ENCODE data around the gene TOM1L1. TPM values are rescaled to one million over a fixed set of nuclear protein-coding genes. Genes with fewer than 3 reads are reported as not detected.

The TOM1L1 gene
- polyA plus RNA-seq, 1 donor from 2014 or later: not detected

DNA sequence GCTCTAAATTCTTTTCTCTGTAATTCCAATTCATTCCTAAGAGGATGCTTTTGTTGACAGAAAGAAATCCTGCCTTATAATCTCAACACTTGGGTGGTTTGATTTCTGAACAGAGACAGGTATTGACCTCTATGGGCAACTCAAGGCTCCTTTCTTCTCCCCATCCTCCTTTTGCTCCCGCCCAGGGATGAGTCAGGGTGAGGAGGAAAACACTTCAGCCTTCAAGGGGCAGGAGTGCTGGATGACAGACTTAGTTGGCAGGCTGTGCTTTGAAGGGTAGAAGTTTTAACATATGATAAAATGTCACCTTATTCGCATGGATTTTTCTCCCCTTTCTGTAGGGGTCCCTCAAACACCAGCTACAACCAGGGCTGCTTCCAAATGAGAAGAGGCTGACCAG is 16.7 kb upstream of the TOM1L1 start:
- Mint-ChIP-seq H3K9me3 (no peaks in the 10 kb centered on the region), H3K4me1 (no peaks in the 10 kb centered on the region), H3K27ac (no peak overlapping the region), H3K4me3 (no peak overlapping the region), H3K36me3 (no peaks in the 10 kb centered on the region), H3K27me3 (peaks cover 3% of the 10 kb centered on the region)

DNA sequence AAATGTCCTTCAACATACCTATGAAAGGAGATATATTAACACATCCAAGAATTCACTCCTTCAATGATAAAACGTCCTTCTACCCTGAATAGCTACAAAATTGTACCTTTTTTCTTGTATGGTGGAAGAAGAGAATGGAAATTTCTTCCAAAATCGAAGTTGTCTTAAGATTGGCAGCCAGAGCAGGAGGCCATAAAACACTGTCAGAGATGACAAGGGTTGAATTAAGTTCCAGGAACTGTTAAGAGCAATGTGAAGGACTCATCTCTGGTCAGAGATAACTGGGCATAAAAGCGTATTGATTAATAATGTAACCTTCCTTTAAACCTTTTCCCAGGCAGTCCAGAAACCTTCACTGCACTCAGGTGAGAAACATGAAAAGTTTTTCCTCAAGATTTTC is 12.9 kb upstream of the TOM1L1 start:
- Mint-ChIP-seq H3K27ac (no peak overlapping the region), H3K27me3 (peaks cover 3% of the 10 kb centered on the region), H3K9me3 (no peaks in the 10 kb centered on the region), H3K4me1 (no peaks in the 10 kb centered on the region), H3K36me3 (no peaks in the 10 kb centered on the region), H3K4me3 (no peak overlapping the region)

DNA sequence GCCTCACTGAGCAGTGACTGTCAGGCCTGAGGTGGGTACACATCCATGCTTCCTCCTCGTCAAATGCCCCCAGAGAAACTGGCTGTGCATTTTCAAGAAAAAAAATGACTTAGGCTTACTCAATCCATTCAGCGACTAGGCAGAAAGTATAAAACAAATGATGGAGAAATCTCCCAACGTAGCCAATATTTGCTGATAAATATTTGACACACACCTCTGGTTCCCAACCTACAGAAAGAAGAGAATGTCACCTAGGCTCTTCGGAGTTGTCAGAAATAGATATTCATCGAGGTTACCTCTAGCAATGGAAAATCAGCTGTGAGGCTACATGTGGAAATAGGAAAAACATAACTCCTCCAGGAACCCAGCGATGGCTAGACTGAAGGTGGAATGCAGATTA is 12.4 kb upstream of the TOM1L1 start:
- Mint-ChIP-seq H3K36me3 (no peaks in the 10 kb centered on the region), H3K27ac (no peak overlapping the region), H3K4me1 (no peaks in the 10 kb centered on the region), H3K9me3 (no peaks in the 10 kb centered on the region), H3K4me3 (no peak overlapping the region), H3K27me3 (peaks cover 3% of the 10 kb centered on the region)

DNA sequence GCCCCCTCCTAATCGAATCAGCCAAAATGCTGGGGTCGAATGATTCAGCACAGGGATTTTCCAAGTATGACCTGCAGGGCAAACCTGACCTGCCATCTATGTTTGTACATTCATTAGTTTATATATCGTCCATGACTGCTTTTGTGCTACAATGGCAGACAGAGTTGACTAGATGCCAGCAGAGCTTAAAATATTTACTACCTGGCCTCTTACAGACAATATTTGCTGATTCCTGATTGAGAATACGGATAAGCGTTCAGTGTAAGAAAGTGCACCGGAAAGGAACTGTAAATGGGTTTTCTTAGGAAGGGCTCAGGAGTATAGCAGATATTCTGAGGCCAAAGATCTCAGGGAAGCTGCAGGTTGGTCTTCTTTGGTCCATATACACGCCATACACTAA is 11.7 kb upstream of the TOM1L1 start:
- Mint-ChIP-seq H3K4me1 (no peaks in the 10 kb centered on the region), H3K4me3 (no peak overlapping the region), H3K36me3 (no peaks in the 10 kb centered on the region), H3K27ac (no peak overlapping the region), H3K9me3 (no peaks in the 10 kb centered on the region), H3K27me3 (peaks cover 3% of the 10 kb centered on the region)

DNA sequence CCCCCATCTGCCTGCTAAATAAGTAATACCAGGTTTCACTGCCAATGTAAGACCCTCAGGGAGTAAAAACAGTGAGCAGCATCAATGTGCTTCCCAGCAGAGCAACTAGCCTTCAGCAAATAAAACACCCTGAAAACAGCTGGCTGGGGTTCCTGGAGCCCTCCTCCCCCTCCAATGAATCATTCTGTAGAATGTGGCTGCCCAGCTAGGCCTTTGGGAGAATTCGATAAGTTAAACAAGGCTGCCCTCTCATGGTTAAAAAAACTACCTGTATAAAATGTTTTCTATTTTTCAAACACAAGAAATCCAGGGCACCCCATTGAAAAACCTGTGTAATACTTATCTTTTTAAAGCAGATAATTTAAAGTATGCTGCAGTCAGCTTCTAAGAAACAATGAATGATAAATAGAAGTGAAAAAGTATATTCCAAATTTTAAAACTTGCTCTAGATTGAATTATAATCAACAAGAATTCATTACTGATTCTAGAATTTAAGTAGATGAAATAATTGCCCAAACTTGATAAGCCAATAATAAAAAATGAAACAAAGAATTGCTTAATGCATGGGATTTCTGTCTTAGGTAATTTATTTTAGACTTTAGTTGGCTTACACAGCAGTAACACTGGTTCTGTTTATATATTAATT is 9.4 kb upstream of the TOM1L1 start:
- Mint-ChIP-seq H3K27ac (no peak overlapping the region), H3K27me3 (peaks cover 3% of the 10 kb centered on the region), H3K4me3 (no peak overlapping the region), H3K9me3 (no peaks in the 10 kb centered on the region), H3K36me3 (no peaks in the 10 kb centered on the region), H3K4me1 (no peaks in the 10 kb centered on the region)

DNA sequence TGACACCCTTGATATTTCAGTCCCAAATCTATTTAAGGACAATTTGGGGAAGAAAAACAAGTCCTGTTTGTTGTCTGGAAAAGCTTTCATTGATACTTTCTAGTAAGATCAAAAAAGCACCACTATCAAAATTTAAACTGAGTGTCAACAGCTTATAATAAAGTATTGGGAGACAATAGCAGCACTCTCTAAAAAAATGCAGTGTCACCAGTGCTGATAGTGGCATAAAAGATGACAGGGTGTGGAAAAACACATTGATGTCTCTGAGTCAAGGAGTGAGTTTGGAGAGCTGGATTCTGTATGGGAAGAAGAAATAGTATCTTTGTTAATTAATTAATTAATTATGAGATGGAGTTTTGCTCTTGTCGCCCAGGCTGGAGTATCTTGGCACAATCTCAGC is 8.3 kb upstream of the TOM1L1 start:
- H3K36me3 Mint-ChIP-seq: no peaks in the 10 kb centered on the region
- no peaks in the 10 kb centered on the region for H3K4me1 Mint-ChIP-seq
- no peak overlapping the region for H3K4me3 Mint-ChIP-seq
- H3K27me3 Mint-ChIP-seq: peaks cover 1% of the 10 kb centered on the region
- H3K27ac Mint-ChIP-seq: no peak overlapping the region
- H3K9me3 Mint-ChIP-seq: no peaks in the 10 kb centered on the region

DNA sequence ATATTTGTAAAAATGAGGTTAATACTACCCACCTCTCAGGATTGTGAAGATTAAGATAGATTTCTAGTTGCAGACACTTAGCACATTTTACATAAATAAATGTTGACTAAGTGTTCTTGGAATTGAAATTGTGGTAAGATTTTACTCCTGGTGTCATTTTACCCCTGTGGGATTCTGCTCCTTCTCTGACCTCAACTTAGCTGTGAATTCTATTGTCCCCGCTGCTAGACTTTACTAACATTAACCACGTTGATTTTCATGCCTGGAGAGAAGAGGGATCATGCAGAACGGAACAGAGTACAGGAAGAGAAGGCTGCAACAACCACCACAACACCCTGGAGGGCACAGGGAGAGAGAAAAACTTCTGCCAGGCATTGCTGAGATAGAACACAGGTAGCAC is 2.1 kb upstream of the TOM1L1 start:
- Mint-ChIP-seq H3K27ac (no peak overlapping the region), H3K4me1 (peaks cover 4 to 7% (median 6%) of the 10 kb centered on the region in 3 donors), H3K36me3 (peaks cover 2% of the 10 kb centered on the region), H3K9me3 (no peaks in the 10 kb centered on the region), H3K4me3 (no peak overlapping the region), H3K27me3 (peaks cover 30% of the 10 kb centered on the region)

DNA sequence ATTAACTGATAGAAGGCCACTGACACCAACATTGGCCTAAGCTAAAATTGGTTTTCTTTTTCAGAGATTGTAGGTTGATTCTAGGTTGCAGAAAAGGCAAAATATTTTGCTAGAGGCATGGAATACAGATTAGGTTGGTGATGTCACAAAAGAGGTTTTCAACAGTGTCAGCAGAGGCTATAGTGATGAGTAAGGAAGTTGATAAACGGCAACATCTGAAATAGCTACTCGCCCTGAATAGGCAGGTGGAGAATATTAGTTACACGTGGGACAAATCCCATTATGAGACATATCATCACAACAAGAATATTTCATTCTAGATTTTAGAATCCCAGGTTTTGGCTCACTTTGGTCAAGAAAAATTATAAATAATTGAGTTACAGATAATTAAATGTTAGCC is 1.5 kb upstream of the TOM1L1 start:
- Mint-ChIP-seq H3K27me3 (peaks cover 30% of the 10 kb centered on the region), H3K27ac (no peak overlapping the region), H3K36me3 (peaks cover 2% of the 10 kb centered on the region), H3K9me3 (no peaks in the 10 kb centered on the region), H3K4me3 (no peak overlapping the region), H3K4me1 (peaks cover 4 to 7% (median 6%) of the 10 kb centered on the region in 3 donors)

DNA sequence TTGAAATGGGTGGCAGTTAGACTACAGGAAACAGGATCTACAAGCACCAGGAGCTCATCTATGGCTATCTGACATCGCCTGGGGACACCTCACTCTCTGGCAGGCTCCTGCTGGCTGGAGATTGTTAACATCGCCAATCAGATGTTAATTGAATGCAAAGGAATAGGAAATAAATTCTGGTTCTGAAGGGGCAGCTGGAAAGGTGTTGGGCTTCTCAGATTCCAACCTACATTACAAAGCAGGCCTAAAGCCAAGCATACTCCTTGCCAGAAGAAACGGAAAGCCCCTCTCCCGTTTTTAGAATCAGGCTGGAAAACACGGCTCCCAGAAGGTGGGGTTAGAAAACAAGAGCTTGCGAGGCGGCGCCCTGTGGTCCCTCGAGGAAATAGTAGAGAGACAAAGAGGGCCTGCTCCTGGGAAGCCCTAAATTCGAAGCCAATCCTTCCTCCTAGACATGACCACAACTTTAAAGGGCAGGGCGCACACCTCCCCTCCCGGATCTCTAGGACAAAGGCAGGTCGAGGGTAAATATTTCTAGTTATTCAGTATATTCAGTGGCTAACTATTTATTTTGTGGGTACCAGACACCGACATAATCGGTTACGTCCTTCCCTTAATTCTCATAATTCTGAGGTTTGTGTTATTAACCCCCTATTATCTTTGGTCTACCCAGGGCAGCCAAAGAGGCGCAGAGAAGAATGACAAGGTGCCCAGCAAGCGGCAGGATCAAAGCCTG is 763 bp upstream of the TOM1L1 start:
- H3K27me3 Mint-ChIP-seq: peaks cover 30% of the 10 kb centered on the region
- H3K27ac Mint-ChIP-seq: no peak overlapping the region
- peaks cover 2% of the 10 kb centered on the region for H3K36me3 Mint-ChIP-seq
- peaks cover 4 to 7% (median 6%) of the 10 kb centered on the region in 3 donors for H3K4me1 Mint-ChIP-seq
- H3K4me3 Mint-ChIP-seq: peak overlapping the region in 3 of 4 donors; percentile 47 to 60 (median 54)
- H3K9me3 Mint-ChIP-seq: no peaks in the 10 kb centered on the region

DNA sequence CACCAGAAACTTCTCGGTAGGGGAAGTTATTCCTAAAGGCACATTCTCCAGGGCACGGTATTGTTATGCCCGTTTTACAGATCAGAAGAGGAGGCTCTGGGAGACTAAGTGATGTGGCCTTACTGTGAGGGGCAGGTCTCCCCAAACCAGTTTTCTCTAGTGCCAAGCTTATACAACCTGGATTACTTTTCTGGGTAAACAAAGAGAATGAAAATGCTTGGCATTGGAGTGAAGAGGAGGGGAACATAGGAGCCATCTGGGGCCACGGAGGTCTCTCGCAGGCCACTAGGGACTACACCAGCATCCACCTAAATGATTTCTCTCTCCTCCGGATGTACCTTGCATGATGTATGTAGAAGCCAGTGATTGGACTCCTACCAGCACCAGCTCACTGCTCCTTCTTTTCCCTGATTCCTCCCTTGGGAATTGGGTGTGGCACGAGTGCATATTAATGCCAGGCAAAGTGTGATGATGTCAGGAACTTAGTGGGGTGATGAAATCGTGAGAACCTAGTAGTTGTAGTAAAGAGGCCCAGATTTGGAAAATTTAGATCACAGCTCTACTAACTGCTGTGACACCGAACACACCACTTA is 674 bp downstream of the TOM1L1 start:
- Mint-ChIP-seq H3K4me3 (no peak overlapping the region), H3K4me1 (peaks cover 4 to 7% (median 6%) of the 10 kb centered on the region in 3 donors)

DNA sequence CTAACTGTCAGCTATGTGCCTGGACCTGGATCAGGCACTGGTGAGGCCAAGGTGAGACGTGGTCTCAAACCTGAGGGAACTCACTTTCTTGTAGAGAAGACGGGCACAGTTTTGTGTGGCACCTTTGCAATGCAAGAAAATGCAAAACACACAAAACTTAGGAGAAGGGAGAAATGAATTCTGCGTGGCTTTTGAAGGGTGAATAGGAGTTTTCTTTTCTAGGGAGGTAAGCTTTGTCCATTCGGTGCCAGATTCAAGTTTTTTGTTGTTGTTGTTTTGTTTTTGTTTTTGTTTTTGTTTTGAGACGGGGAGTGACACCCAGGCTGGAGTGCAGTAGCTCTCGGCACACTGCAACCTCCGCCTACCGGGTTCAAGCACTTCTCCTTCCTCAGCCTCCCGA is 1.4 kb downstream of the TOM1L1 start:
- Mint-ChIP-seq H3K9me3 (no peaks in the 10 kb centered on the region), H3K36me3 (peaks cover 2% of the 10 kb centered on the region), H3K27ac (no peak overlapping the region), H3K4me3 (no peak overlapping the region), H3K4me1 (peaks cover 4 to 7% (median 6%) of the 10 kb centered on the region in 3 donors), H3K27me3 (peaks cover 30% of the 10 kb centered on the region)

More for the DNA sequence above, 674 bp downstream of the TOM1L1 start:
- H3K9me3 Mint-ChIP-seq: no peaks in the 10 kb centered on the region
- H3K36me3 Mint-ChIP-seq: peaks cover 2% of the 10 kb centered on the region
- H3K27me3 Mint-ChIP-seq: peaks cover 30% of the 10 kb centered on the region
- H3K27ac Mint-ChIP-seq: no peak overlapping the region

DNA sequence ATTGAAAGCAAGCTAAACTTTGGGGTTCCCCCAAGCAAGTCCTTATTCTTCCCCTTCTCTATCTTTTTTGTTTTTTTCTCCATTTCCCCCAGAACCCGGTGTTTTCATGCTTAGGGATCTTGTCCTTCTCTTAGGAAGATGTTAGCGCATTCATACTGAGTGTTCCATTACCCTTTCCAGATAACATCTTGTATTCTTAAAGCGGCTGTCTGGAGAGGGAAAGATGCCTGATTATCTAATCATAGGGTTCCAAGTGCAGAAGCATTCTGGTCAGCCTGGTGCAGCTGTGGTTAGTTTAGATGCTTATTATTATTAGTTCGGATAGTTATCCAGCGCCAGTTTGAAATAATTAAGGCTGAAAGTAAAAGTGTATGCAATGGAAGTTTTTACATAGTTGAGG is 2.0 kb downstream of the TOM1L1 start:
- H3K4me3 Mint-ChIP-seq: peak overlapping the region in 1 of 4 donors; percentile 41
- H3K27me3 Mint-ChIP-seq: peaks cover 29% of the 10 kb centered on the region
- H3K36me3 Mint-ChIP-seq: peaks cover 2% of the 10 kb centered on the region
- peaks cover 4 to 7% (median 6%) of the 10 kb centered on the region in 3 donors for H3K4me1 Mint-ChIP-seq
- H3K9me3 Mint-ChIP-seq: no peaks in the 10 kb centered on the region
- H3K27ac Mint-ChIP-seq: no peak overlapping the region

DNA sequence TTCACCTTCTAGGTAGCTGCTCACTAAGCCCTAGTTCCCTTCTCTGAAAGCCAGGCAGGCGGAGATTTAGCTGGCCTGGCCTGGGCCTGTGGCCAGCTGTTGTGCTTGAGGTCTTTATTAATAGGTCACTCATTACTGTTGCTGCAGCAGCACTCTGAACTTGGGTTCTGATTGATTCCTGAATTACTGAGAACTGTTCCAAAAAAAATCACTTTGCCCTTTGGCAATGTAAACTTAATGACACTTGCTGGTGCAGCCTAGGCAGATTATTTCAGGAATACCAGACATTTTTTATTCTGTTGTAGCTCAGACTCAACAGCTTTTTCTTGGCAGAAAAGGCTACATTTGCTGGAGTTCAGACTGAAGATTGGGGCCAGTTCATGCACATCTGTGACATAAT is 2.7 kb downstream of the TOM1L1 start:
- Mint-ChIP-seq H3K36me3 (peaks cover 2% of the 10 kb centered on the region), H3K27me3 (peaks cover 25% of the 10 kb centered on the region), H3K4me3 (no peak overlapping the region), H3K9me3 (no peaks in the 10 kb centered on the region), H3K27ac (no peak overlapping the region), H3K4me1 (peaks cover 4 to 7% (median 6%) of the 10 kb centered on the region in 3 donors)

DNA sequence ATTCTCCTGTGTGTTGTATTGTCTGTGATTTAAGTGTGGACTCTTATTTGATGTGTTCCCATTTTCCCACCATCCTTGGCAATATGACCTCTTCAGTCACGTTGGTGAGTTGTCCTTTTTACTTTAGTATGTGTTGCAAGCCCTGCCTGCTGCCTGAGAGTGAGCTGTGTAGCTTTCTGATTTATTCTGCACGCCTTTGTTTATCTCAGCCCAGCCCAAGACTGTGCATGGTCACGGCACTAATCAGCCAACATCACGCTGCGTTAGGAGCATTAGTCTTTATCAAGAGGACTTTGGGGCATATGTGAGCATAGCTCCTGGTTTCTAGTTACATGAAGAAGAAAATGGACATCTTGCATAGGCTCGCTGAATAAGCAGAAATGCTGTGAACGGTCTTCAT is 6.0 kb downstream of the TOM1L1 start:
- H3K4me1 Mint-ChIP-seq: peaks cover 0 to 2% (median 0%) of the 10 kb centered on the region in 3 donors
- peaks cover 2% of the 10 kb centered on the region for H3K36me3 Mint-ChIP-seq
- no peaks in the 10 kb centered on the region for H3K9me3 Mint-ChIP-seq
- peak overlapping the region in 1 of 3 donors; percentile 13 for H3K27ac Mint-ChIP-seq
- H3K4me3 Mint-ChIP-seq: no peak overlapping the region
- H3K27me3 Mint-ChIP-seq: peaks cover 3% of the 10 kb centered on the region

DNA sequence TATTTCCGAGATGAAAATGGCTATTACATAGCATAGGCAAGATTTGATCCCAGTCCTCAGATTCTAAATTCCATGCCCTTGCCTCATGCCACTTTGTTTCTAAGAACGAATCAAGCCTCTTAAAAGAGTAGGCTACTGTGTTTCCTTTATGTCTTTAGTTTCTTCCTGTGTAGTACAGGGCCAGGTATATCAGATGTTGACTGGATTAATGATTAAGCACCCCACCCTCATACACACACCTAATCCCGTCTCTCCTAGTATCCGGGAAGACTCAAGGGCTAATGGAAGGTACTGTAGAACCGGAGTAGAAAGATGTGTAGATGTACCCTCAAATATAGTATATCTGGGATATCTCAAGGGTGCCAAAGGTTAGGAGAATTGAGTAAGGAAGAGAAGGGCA is 6.7 kb downstream of the TOM1L1 start:
- H3K9me3 Mint-ChIP-seq: no peaks in the 10 kb centered on the region
- no peaks in the 10 kb centered on the region for H3K27me3 Mint-ChIP-seq
- H3K4me3 Mint-ChIP-seq: no peak overlapping the region
- peaks cover 0 to 2% (median 0%) of the 10 kb centered on the region in 3 donors for H3K4me1 Mint-ChIP-seq
- no peak overlapping the region for H3K27ac Mint-ChIP-seq
- peaks cover 2% of the 10 kb centered on the region for H3K36me3 Mint-ChIP-seq

Measured in IgD-negative memory B cell (primary cell).